ENCODE data around the gene ATF7IP.
"Not testable (repeated sequence)": the region's sequence is repeated elsewhere in the genome, so short reads cannot be mapped to it uniquely, and the experiment has no call there.

ATF7IP gene

DNA sequence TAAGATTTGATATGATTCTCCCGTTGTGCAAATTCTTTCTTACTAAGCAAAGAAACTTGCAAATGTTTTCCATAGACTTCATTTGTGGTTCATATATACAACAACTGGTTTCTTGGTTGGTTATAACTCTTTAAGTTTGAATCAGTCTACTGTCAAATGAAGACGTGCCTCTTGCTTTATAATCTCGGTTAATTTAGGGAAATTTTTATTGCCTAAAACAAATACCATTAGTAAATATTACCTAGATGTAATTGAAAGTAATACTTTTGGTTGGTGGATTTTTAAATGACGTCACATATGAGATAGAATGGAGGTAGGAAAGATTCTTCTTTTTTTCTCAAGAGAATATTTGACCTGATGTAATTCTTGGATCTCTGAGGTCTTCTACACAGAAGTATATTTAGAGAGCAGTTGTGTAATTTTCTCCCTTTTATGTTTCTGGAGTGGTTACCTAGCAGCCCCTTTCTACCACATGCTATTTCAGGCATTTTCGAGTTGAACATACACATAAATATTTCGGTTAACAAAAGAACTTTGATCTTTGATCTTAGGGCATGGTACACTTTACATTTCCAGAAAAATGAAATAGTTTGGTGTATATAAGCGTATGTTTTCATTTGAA lies 1.7 kb downstream of the ATF7IP start:
- no peak for DNase-seq (ENCODE audit: low read depth in 2 of 2, low spot score in 1 of 2)

DNA sequence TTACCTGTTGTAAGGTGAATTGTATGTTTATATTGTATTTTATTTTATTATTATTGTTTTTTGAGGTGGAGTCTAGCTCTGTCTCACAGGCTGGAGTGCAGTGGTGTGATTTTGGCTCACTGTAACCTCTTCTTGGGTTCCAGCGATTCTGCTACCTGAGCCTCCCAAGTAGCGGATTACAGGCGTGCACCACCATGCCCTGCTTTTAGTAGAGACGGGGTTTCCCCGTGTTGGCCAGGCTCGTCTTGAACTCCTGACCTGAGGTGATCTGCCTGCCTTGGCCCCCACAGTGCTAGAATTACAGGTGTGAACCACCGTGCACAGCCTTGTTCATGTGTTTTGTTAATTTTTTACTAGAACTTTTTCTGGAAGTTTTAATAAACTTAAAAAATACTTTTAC lies 3.8 kb downstream of the ATF7IP start:
- no peak for DNase-seq (ENCODE audit: low read depth in 2 of 2, low spot score in 1 of 2)

DNA sequence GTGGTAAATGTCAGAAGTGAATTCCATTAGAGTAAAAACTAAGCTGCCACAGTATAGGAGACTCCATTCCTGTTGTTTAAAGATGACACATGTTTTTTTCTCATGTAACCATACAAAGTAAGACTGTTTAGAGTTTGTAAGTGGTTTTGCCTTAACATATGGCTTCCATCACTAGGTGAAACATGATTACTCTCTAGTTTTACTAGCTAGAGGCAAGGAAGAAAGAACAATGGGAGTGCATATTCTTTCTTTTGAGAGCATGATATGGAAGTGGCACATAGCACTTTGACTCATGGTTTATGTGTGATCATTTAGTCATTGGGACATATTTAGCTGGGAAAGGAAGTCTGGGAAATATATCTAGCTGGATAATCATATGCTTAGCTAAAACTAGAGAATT lies 7.7 kb downstream of the ATF7IP start:
- DNase-seq (ENCODE audit: low read depth in 2 of 2, low spot score in 1 of 2) = no peak

DNA sequence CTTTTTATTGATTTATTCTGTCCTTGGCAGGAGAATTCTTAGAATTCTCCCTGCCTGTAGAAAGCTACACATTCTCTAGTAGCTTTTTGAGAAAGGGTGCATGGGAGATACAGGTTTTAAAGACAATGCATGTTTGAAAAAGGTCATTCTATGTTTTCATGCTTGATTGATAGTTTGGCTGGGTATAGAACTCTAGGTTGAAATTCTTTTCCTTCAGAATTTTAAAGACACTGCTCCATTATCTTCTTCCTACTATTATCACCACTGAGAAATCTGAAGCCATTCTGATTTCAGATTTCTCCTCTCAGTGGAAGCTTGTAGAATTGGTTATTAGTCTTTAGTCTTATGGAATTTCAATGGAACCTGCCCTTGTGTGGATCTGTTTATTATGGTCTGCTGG lies 14.0 kb downstream of the ATF7IP start:
- no peak for DNase-seq (ENCODE audit: low read depth in 2 of 2, low spot score in 1 of 2)

DNA sequence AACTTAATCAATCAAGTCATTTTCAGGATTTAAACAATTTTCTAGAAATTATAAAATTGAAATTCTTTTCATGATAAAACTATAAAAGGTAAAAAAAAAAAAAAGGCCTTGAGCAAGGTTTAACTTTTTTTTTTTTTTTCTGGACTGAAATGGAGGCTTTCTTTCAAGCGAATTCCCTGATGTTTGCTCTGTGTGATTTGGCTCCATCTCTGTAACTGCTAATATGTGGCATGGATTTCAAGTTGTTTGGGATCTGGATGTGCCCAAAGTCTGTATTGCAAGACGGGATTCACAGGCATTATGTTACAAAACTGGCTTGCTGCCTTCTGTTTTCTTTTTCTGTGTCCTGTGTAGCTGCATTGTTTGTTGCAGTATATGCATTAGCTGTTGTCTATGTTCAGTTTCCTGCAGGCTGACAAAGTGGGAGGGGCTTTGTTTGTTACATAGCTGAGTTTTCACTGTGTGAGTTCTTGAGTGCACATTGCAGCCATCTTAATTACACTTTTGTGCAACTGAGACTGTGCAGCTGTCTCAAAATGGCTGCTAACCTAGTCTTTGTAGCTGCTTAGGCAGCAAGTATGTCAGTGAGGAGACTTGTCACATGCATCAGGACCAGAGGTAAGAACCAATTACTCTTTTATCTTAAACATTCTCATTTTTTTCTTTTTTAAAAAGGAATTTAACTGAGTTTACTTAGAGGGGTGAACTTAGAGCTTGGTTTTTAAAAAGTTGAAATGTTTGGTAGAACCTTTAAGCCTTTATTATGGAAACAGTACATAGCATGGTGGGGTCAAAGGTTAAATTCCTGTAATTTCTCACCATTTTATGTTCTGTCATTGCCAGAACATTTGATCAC lies 19.5 kb downstream of the ATF7IP start:
- no peak for DNase-seq (ENCODE audit: low read depth in 2 of 2, low spot score in 1 of 2)

DNA sequence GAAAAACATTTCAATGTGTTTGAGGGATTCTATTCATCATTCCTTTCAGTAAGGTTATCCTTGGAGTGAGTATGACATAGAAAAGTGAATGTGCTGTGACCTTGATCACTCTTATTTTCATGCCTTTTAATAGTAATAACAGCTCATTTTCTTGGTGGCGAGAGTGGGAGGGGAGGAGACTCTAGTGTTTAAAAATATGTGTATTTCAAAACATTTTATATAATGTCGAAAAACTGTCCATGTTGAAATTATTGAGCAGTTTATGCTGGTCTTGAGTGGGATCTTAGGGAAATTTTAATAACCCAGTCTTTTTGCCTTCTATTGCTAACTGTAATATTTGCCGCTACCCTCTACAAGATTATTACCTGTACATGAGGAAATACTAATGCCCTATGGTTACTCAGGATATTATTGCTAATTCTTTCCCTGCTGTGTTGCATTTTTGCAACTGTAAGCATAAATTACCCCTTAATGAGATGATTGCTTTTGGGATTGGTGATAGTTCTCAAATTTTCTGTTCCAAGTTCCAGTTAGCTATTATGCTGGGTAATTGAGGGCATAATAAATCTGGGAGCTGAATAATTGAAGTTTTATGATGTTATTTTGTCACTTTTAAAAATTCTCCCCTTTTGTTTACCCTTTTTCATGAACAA lies 21.9 kb downstream of the ATF7IP start:
- DNase-seq (ENCODE audit: low read depth in 2 of 2, low spot score in 1 of 2) = no peak

DNA sequence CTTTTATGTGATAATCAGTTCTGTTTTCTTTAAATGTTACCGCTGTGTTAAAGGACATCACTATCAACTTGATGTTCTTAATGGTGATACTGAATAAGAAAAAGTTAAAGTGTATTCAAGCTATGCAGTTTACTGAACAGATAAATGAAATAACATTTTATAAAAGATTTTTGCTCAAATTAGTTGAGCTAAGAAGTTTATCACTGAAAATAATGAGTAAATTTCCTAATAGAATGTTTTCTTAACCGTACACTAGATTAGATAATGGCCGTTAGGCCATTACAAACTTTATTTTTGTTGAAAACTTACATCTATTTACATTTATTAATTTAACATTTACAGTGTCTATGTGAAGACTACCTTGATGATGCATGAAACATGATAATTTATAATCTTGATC lies 25.0 kb downstream of the ATF7IP start:
- DNase-seq (ENCODE audit: low read depth in 2 of 2, low spot score in 1 of 2) = no peak

DNA sequence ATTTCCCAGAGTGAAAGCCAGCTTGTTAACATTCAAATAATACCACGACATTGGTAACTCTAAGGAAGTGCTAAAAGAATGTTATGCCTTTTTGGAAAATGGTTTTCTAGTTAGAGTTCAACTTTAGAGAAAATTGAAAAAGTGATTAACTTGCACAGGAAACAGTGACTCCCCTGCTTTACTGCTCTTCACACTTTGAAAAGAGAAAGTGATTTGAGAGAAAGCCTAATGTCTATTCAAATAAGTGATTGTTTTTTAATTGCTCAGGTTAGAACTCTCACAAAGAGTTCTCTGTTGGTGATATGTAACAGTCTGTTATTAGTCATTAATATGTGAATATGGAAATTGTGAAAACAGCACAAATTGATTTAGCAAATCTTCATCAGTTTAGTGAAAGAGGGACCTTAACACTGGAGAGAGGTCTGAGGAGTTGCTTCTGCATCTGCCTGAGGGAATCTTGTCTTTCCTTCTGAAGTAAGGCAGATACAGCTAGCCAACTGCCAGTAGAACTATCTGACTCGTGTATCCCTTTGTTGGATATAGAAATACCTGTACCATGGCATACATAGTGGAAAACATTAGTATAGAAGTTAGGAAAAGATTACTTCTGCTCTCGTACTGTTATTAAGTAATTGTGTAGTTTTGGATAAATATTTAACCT lies 25.5 kb downstream of the ATF7IP start:
- no peak for DNase-seq (ENCODE audit: low read depth in 2 of 2, low spot score in 1 of 2)

DNA sequence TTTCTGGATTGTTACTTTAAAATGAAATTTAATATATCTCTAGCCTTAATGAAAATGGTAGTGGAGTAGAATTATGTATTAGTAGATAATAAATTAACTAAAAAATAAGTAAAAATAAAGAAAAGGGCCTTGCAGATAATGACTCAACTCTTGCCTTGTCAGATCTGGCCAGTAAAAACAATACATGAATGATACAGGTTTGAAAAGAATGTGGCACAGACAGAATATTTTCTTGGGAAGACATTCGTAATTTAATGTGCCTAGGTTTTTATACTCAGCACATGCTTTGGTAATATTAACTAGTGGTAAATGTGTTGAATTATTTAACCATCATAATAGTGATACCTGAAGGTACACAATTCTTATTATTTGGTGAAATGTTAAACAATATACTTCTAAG lies 28.3 kb downstream of the ATF7IP start:
- no peak for DNase-seq (ENCODE audit: low read depth in 2 of 2, low spot score in 1 of 2)

DNA sequence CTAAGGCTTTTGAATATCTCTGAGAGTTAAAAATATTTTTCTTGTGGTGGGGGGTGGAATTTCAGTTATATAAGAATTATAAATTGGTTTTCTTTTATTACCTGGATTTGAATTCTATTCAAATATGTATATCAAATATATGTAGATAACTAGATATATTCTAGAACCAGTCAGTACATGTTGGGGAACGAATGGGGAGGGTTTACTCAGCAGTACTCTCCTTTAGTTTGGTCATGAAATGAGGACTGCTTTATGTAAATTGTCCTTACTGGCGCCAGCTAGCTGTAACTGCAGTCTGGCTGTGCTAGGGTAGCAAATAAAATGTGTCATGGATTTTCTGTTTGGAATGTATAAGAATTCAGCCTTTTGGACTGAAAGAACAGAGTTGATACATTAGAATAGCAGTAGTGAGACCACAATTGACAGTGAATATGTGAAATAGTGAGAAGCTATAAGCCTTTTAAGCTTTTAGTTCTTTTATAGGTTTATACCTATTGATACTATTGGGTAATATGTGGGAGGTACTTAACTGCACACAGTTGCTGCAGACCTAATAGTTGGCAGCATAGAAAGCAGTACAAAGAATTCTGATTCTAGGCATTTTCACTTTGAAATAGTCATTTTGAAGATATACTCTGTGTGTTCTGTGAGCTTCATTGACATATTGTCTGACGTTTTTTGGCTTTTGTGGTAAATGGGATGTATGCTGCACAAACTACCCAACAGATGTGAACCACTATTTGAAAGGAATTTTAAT lies 29.0 kb downstream of the ATF7IP start:
- no peak for DNase-seq (ENCODE audit: low read depth in 2 of 2, low spot score in 1 of 2)

DNA sequence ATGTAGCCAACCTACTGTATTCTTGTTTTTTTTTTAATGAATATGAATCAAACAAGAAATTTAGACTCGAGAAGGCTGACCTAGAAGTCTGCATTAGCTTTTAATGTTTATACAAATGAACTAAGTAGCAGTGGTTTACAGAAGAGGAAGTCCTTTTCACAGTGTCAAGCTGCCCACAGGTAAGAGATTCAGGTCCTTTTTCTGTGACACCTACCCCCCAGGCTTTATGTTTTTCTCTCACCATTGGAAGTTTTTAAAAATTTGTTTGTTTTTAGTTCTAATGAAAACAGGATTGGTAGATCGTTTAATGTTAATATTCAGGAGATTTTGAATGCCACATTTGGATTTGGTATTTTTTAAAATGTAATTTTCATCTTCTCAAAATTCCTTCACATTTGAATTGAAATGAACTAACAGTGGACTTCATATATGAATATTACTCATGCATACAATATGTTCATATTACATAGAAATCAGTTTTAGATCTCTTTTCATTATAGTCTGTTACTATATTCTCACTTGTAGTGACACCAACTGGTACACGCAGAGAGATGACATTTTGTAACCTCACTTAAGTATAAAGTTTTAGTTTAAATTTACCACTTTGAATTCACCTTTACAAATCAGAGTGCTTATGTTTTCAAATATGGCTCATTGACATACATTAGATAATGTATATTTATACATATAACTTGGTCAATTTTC lies 29.7 kb downstream of the ATF7IP start:
- no peak for DNase-seq (ENCODE audit: low read depth in 2 of 2, low spot score in 1 of 2)

DNA sequence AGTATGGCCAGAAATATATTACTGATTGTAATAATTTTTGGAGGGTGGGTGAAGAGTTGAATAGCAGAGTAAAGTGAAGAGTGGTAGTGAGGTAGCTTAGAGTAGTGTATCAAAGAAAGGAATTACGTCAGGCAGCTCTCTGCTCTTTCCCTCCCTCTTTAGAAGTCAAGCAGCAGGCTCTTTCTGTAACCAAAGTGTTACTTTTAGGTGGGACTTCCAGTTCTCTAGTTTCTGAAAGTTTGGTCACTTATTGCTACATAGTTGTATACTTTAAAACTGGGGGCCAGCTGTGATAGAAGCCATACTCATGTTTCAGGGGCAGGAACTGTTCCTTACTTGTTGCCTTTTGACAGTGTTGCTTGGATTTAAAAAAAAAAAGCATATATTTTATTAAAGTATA lies 30.6 kb downstream of the ATF7IP start:
- no peak for DNase-seq (ENCODE audit: low read depth in 2 of 2, low spot score in 1 of 2)

DNA sequence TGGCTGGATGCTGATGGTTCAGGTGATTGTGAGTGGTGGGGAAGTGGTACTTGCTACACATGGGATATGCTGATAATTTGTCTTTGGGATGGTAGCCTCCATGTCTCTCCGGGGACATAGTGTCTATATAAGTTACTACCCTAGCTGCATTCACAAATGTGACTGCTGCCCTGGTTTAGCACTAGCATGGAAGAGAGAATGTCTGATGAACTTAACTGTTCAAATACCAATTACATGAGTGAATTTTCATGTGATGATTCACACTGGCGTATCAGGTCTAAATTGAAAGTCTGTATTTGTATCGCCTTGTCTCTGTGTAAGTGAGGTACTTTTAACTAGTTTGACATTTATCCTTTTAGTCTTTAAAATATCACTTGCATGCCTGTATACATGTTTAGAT lies 34.4 kb downstream of the ATF7IP start:
- DNase-seq (ENCODE audit: low read depth in 2 of 2, low spot score in 1 of 2) = no peak

DNA sequence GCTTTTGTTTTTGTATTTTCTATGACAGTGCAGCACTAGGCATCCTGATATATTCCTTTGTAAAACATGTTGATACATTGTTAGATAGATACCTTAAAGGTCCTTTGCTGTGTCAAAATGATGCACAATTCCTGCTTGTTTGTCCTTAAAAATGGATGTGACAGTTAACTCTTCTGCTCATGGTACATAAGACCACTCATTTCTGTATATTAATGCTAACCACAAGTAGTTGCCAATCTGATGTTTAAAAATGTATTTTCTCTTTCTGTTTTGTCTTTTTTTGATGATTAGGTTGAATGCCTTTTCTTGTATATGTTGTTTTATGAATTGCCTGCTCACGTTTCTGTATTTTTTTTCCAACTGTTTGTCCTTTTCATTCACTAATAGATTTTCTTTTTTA lies 35.1 kb downstream of the ATF7IP start:
- DNase-seq (ENCODE audit: low read depth in 2 of 2, low spot score in 1 of 2) = no peak

DNA sequence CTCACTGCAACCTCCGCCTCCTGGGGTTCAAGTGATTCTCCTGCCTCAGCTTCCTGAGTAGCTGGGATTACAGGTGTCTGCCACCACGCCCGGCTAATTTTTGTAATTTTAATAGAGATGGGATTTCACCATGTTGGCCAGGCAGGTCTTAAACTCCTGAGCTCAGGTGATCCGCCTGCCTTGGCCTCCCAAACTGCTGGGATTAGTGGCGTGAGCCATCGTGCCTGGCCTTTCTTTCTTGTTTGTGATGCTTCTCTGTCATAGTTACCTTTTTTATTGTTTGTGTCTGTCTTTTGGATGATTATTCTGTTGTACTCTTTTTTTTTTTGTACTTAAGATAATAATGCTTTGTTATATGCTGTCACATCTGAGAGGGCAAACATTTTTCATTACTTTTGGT lies 35.8 kb downstream of the ATF7IP start:
- not testable (repeated sequence) for DNase-seq (ENCODE audit: low read depth in 2 of 2, low spot score in 1 of 2)

DNA sequence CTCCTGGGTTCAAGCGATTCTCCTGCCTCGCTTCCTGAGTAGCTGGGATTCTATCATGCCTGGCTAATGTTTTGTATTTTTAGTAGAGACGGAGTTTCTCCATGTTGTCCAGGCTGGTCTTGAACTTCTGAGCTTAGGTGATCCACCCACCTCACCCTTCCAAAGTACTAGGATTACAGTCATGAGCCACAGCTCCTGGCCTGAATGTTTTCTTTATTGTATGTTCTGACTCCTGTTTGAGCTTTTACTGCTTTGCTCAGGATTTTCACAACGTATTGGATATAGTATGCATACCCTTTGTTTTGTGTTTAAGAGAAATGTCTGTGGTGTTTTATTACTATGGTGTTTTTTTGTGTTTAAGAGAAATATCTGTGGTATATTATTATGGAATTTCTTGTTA lies 37.2 kb downstream of the ATF7IP start:
- no peak for DNase-seq (ENCODE audit: low read depth in 2 of 2, low spot score in 1 of 2)

DNA sequence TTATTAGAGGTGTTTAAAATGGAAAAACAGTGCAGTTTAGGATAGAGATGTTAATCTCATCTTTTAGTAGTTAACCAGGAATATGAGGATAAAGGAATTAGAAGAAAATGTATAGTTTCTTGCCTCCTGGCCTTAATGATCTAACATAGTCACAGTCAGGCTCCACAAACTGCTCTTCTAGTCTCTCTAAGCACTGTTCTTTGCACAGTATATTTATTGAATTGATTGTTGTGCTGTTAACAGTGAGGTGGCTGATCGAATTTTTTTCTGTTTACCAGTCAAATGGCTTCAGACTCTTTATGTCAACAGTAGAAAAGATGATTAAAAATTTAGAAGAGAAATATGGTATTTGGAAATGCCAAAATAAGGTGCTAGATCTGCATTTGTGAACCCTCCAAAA lies 37.8 kb downstream of the ATF7IP start:
- DNase-seq (ENCODE audit: low read depth in 2 of 2, low spot score in 1 of 2) = no peak

DNA sequence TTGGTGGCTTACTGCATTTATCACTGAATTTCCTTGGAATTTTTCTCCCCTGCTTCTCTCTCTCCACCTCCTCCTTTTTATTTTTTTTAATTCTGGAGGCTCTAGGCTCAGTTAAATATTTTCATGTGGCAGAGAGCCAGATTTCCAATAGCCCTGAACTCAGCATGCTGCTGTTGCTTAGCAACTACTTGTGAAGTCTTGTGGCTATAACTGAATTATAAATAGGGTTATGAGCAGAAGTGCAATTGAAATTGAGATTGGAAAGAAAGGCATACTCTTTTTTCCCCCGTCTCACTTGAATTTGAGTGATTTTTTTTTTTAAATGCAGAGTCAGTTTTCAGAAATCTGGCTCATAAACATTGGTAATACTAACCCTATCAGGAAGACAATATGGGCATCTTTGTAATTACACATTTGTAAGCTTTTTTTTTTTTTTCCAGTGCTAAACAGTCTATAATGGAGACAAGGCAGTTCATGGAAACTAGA lies 38.3 kb downstream of the ATF7IP start:
- no peak for DNase-seq (ENCODE audit: low read depth in 2 of 2, low spot score in 1 of 2)

DNA sequence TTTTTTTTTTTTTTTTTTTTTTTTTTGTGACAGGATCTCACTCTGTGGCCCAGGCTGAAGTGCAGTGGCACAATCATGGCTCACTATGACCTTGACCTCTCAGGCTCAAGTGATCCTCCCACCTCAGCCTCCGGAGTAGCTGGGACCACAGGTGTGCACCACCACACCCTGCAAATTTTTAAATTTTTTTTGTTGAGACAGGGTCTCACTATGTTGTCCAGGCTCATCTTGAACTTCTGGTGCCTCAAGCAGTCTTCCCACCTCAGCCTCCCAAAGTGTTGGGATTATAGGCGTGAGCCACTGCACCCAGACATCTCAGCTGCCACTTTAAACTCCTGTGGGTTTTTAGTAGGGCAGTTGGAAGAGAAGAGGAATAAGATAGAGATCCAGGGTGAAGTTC lies 39.9 kb downstream of the ATF7IP start:
- not testable (repeated sequence) for DNase-seq (ENCODE audit: low read depth in 2 of 2, low spot score in 1 of 2)

DNA sequence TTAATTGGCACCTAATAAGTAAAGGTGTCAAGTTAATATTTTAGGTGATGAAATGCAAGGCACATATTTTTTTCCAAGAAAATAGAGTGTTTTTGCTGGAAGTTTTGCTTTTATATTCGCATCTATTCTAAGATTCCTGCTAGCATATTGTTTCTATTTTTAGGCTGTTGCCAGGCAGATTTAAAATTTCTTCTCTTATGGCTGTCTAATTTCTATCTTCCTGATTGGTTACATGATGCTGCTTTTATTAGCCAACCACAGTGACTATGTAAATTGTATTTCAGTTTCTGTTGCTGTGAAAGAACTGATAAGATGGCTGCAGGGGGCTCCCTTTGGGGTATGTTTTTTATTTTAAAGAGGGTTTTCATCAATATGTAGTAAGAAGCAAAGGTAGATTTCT lies 42.7 kb downstream of the ATF7IP start:
- no peak for DNase-seq (ENCODE audit: low read depth in 2 of 2, low spot score in 1 of 2)
